ENCODE data around the gene ISYNA1.
A peak's percentile ranks its signal among the peaks of the same experiment; 100 is the strongest.

ISYNA1 gene

GRCh38 chr19:18466354-18466753 is 28.4 kb upstream of the ISYNA1 start:
- no peak for DNase-seq

- no peak for DNase-seq
Observed at GRCh38 chr19:18465964-18466339, 28.0 kb upstream of the ISYNA1 start.

DNA sequence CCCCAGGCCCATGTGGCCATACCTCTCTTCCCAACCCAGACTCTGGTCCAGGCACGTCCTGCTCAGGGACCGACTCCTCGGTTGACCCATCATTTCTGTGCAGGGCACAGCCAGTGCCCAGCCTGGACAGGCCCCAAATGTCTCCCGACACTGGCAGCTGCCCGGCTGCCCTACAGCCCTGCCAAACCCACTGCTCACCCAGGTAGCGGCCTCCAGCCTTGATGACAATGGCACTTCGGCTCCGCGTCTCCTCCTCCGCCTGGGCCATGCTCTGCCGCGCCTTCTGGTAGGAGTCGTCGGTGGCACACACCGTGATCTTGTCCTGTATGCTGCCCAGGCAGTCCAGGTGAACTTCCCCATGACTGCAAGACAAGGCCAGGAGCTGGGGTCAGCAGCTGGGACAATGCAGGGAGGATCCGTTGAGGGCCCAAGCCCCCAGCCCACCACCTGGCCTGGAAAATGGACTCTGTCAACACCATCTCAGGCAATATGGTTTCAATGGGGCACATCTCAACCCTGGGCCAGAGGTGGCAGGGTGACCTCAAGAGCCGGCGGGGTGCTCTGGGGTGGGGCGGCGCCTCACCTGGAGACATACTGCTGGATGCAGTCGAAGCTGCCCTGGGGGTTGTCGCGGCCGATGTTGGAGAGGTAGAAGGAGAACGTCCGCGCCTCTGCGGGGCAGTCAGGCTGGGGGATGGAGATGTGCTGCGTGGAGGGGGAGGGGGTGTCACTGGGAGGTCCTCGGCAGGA is 27.5 kb upstream of the ISYNA1 start:
- DNase-seq: no peak

DNA sequence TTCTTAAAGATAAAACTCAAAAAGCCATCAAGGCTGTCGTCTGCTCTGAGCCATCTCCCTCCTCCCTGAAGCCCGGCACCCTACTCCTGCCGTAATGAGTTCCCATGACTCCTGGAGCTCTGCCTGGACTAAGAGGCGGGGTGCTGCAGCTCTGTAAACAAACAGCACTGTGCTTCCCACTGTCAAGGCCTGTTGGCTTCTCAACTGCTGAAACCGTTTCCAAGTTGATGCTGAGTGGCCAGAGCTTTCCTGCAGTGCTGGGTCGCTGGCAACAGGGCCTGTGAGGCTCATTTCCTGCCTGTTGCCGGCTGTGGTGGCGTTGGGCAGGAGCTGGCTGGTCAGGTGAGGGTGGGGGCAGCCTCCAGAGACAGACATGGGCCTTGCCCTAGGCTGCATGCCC is 26.7 kb upstream of the ISYNA1 start:
- DNase-seq: peak; percentile 72

DNA sequence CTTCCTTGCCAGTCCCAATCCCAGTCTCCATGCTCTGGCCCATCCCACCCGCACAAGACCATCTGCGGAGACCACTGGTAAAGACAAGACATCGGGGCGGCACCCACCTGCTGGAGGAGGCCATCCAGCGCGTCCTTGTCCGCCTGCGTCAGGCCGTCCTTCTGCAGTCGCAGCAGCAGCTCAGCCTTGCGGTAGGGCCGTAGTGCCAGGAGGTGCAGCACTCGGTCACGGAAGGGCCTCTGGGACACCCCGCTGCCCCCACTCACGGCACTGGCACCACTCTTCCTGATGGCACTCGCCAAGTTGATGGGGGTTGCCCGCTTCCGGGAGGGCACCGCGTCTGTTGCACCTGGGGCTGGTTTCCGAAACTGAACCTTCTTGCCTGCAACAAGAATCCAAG is 23.5 kb upstream of the ISYNA1 start:
- DNase-seq: no peak

DNA sequence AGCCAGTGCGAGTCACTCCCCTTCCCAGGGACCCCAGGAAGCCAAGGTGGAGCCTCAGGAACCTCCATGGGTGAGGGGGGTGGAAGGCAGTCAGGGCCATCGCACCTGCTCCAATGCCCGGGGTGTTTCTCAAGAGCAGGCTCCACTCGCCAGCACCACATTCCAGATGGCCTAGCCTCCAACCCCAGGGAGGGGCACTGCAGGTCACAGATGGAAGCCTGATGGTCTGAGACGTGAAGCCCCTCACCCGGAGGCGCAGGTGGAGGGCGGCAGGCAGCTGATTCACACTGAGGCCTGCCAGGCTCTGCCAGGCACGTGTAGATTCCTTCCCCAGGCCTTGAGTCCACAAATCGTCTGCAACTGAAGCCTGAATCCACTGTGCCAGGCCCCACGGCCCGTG is 23.0 kb upstream of the ISYNA1 start:
- no peak for DNase-seq

DNA sequence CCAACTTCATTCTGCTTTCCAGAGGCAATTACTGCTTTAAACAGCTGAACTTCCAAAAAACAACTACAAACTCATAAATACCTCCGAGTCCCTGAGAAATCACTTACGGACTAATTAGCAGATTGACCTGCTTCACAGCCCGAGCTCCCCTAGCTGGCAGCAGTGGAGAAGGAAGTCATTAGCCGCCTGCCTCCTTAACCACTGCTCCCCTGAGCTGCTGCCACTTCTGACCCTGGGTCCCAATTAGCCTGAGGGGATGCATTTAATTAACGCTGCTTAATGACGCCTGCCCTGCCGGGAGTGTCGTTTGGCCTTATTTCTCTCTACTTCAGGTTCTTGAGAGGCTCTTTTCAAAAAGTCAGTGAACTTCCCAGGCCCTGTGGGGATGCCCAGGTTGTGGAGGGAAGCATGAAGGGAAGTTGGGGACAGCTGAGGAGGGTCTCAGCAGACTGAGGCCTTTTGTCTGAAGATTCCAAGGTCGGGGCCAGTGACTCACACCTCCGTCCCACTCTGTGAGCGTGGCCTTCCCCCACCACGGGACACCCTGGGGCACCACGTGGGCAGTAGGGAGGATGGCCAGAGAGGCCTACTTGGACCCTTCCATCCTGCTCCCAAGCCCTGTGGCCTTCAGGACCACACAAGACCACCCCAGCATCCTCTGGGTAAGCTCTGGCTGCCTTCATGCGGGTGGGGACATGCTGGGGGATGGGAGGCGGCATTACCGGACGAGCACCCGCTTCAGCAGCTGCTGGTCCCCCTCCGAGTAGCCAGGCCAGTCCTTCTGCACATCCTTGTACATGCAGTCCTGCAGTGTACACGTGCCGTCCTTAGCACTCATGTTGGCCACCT is 19.8 kb upstream of the ISYNA1 start:
- no peak for DNase-seq

DNA sequence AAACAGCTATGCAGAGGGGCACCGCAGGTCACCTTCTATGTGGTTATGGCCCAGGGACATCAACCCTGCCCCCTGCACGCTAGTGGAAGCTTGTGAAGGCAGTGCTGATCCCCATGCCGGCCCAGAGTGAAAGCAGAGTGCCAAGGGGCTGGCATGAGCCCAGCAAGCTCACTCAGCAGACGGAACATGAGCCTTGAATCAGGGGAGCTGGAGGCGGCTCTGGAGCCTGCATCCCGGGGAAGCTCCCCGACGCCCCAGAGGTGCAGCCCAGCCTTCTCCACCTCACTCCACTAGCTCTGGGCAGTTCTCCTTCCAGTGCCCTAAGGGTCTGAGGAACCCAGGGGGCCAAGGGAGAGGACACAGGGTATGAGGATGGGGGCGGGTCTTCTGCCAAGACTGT is 19.0 kb upstream of the ISYNA1 start:
- peak; percentile 40 for DNase-seq

- no peak for DNase-seq
Observed at GRCh38 chr19:18456279-18456678, 18.3 kb upstream of the ISYNA1 start.

- DNase-seq: no peak
Observed at GRCh38 chr19:18453269-18454024, 15.5 kb upstream of the ISYNA1 start.

GRCh38 chr19:18452386-18452785 is 14.5 kb upstream of the ISYNA1 start:
- DNase-seq: no peak

GRCh38 chr19:18450931-18451836 is 13.3 kb upstream of the ISYNA1 start:
- peak; percentile 4 for DNase-seq

GRCh38 chr19:18450021-18450930 is 12.3 kb upstream of the ISYNA1 start:
- DNase-seq: no peak

DNA sequence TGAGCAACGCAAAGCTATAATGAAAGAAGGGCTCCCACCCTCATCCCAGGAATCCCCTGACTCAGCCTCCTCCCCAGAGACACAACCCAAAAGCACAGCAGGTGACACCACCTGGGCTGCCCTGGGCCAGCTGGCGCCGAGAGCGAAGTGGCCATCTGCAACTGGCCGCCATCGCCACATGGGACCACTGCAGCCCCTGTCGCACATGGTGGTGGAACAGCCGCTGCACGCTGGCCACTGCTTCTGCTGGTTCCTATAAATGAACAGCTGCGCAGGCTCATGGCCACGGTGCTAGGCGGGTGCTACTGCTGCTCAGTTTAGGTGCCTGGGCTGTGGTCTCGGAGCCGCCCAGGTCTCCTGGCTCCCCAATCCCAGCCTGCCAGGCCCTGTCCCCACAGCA is 11.6 kb upstream of the ISYNA1 start:
- no peak for DNase-seq

DNA sequence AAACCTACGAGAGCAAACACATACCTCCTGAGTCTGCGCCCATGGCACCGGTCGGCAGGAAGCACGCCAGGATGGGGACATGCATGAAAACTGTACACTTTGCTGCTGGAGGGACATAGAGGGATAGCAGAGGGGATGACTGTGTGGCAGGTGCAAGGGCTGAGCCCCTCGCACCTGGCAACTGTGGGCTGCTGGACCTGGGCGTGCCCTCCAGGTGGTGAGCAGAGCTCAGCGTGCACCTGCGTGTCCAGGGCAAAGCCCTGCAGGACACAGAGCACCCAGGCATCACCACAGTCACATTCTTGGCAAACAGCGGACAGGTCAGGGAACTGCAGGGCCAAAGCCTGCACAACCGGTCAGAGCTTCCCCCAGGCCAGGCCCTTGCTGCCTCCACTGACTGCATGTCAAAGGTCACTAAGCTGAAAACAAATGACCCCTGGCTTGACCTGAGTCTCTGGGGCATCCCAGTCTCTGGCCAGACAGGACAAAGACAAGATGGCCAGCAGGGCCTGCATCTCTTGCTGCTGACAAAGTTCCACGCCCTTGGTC is 9.0 kb upstream of the ISYNA1 start:
- DNase-seq: no peak

DNA sequence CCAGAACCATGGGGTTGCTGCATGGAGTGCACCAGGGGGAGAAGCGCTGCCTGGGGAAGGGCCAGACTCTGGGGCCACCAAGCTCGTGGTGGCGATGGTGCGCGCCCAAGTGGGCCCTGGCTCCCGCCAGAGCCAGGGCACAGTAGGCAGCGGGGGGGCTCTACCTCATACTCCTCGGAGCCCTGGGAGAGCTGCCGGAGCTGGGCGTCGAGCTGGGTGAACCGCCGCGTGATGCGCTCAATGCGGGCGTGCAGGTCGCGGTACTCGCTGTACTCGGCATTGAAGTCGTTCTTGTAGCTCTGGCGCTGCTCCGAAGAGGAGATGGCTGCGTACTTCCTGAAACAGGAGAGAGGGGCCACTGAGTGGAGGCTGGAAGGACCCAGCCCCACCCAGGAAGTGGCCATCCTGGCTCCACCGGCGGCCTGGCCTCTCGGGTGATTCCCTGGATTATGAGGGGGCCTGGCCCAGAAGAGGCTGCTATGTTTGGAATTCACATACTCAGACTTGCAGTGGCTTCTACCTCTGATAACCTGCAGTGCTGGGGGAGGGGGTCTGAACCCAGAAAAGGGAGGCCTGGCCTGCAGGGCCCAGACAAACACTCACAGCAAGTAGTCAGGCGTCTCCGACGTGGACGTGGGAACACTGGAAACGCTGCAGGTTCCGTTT is 8.3 kb upstream of the ISYNA1 start:
- DNase-seq: no peak

DNA sequence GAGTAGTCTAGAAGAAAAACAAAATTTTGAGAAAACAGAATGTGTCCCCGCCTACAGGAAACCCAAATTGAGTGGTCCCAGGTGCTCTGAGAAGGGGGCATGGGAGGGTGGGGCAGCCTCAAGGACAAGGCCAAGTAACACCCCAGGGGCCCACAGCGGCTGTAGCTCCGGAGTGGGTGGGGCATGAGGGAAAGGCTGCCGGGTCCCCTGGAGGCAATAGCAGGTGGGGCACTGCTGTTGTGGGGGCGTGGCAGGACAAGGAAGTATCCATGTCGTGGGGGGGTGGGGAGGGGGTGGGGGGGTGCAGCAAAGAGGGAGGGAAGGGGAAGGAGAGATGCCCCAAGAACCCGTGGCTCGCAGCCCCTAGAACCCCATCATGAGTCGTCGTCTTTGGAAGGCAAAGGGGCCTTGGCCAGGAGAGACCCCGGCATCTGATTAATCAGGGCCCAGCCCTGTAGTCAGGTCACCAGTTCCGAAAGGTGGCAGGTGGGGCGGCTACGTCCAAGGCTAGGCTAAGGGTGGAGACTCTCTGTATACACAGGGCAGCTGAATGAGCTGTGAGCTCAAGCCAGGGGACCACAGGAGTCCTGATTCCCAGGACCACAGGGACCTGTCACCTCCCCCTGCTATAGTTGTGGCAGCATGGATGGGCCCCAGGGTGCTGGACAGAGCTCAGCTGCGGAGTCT is 7.5 kb upstream of the ISYNA1 start:
- no peak for DNase-seq

DNA sequence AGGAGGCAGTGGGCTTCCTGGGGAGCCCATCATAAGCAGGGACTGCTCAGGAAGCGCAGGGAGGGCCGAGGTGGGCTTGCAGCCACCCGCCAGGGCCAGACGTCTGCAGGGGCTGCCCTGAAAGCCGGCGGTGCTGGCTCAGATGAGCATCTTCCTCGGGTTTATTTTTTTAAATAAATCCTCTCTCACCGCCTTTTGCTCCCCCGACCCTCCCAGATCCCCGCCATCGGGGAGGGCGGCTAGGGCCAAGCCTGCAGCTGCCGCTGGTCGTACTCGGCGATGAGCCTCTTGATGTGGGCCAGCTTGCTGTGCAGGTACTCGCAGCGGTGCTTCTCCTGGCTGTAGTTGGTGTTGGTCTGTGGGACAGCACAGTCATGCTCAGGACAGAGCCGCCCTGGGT is 6.6 kb upstream of the ISYNA1 start:
- DNase-seq: no peak

DNA sequence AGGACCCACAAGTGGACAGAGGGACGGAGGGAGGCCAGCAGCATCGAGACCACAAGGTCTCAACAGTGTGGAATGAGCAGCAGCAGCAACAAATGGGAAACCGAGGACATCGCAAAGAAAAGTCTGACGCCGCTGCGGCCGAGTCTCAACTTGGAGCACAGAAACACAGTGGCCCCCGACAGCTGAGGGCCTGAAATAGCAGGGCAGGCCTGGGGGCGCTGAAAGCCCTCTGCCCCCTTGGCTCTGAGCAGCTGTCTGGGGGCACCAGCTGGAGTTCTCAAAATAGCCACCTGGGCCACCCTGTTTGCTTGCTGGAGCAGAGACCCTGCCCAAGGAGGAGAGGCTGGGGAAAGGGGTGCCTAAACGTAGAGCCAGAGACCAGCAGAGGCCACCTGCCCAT is 5.9 kb upstream of the ISYNA1 start:
- no peak for DNase-seq

DNA sequence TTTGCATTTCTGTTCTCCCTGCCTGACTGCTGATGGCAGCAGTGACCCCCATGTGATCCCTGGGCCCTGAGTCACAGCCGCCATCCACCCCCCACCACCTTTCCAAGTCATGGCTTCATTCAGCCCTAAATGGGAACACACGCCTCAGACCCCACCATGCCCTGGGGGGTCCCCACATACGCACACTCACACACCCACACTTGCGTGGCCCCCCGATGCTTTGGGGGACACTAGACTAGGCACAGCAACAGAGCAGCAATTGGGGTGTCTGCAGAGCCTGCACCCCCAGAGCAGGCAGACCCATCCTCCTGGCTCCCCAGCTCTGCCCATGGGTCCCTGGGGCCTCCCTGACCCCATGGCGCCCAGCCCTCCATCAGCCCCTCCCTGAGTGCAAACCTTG is 5.5 kb upstream of the ISYNA1 start:
- DNase-seq: no peak

Data from NCI-H446 treated with DMSO at 0.1 percent for 48 hours (cell line).